HT1080 (cell line): Measurements from ENCODE around the gene OPCML. TPM values are rescaled to one million over a fixed set of nuclear protein-coding genes. Genes with fewer than 3 reads are reported as not detected.

Experiments
- DNase-seq: peaks from one replicate; pipeline ENCODE4 v3.0.0-alpha.2; 2015; ENCODE audit warnings: low read depth
- total RNA-seq: library from RNA; depleted of rRNA; stranded (reverse); fragments of >200 nt; shearing (Covaris generic); gene quantifications from 2 replicates; pipeline ENCODE4 v1.2.3, GENCODE V29; 2014

The OPCML gene
- total RNA-seq, 1 experiment from 2014 or later, result 0.13 TPM

DNA sequence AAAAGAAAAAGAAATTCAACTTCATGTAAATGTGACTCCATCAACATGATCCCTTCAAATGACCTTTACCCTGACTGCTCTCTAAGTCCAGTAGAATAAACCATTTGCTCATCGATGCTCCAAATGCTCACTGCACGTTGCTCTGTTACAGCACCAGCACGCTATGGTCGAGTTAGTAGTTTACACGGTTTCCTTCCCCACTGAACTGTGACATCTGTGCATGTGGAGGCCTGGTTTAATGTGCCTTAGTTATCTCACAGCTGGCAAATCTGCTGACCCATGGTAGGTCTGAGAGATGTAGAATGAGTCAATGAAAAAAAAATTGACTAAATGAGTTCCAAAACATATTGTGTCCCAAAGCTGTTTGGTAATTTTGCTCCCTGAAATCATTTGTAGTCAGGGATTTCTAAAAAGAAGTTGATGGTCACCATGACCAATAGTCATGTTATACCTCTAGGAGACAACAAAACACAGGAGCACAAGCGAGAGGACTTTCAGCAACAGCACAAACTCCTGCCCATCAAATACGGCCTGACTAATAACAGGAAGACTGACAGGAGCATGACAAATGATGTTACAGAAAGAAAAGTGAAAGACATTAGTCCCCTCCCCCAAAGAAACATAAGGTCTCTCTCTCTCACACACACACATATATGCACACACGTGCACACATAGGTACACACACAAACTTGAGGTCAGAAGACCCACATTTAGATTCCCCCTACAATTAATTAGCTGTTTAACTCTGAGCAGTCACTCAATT is 624.5 kb downstream of the OPCML start:
- DNase-seq, result no peak

DNA sequence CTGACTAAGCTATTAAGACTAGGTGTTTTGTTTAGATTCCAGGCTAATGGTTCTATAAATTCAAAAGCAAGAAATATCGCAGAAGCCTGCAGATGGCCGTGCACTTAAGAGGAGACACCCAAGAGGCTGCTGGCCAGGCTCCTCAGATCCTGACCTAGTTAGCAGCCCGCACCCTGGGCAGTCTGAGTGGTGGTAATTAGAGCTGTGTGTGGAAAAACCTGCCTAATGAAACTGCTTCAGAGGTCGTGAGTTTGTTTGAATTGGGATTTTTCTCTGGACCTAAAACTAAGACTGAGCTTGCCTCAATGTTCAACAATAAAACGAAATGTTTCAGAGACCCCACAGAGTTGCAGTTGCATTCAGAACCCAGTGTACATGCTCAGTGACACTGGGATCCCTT is 627.7 kb downstream of the OPCML start:
- no peak for DNase-seq

DNA sequence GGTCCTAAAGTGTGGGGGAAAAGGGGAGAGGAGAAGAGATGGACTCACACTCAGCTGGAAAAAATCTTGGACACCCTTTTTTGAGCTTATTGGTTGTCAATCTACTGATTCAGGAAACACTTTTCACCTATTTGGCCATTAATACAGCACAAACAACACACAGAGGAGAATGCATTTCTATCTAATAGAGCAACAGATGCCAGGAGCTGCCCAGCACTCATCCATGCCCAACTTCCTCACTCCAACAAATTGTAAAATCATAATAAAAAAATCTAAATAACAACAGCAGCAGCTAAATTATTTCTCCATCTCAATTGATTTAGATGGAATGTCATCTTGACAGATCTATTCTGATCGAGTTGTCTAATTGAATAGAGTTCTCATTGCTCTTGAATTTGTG is 628.2 kb downstream of the OPCML start:
- no peak for DNase-seq

DNA sequence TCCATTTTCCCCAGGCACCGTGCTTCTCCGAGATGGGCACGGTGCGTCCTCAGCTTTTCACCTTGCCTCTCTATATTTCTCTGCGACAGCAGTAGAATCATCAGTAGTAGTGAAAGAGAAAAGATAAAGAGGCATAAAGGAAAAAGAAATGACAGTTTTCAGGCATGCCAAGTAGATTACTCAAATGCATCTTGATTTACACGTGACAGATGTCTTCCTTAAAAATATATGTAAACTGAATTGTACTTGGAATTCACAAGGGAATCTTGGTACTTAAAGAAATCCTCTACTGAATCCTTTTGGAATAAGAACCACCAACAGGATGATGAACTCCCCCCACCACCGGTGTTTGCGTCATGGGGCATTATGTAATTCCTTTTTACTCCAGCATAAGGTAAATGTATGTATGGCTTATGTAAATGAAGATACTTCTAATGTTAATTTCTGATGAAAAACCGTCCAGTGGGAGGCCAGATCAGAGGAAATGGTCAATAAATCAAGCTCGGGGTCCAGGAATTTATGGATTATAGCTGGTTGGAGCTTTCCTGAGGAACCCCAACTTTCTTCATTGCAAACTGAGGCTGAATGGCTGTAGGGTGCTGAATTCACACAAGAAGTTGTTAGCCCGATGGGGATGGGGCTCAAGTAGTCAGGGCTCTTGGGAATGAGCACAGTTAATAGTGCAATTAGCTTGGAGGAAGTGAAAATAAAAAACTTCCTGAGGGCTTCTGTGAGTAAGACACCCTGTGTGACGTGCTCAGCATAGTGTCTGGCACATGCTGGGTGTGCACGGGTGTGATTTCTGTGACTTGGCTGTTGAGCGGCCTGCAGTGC is 630.4 kb downstream of the OPCML start:
- DNase-seq, result no peak

DNA sequence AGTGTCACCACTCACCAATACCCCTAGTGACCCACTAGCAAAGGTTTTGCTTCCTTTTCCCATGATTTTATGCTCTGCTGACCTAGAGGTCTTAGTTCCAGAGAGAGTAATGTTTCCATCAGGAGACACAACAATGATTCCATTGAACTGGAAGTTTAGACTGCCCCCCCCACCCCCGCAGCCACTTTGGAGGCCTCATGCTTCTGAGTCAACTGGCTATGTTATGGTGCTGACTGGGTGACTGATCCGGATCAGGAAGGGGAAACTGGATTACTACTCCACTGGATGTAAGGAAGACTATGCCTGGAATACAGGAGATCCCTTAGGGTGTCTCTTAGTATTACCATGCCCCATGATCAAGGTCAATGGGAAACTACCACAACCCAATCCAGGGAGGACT is 633.6 kb downstream of the OPCML start:
- peak; percentile 76 for DNase-seq

DNA sequence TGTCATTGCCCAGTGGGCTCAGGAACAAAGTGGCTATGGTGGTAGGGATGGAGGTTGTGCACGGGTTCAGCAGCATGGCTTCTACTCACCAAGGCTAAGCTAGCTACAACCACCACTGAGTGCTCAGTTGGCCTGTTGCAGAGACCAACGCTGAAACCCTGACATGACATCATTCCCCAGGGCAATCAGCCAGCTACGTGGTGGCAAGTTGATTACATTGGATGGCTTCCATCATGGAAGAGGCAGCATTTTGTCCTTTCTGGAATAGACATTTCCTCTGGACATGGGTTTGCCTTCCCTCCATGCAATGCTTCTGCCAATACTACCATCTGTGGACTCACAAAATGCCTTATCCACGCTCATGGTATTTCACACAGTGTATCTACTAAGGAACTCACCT is 634.3 kb downstream of the OPCML start:
- DNase-seq, result peak; percentile 57

DNA sequence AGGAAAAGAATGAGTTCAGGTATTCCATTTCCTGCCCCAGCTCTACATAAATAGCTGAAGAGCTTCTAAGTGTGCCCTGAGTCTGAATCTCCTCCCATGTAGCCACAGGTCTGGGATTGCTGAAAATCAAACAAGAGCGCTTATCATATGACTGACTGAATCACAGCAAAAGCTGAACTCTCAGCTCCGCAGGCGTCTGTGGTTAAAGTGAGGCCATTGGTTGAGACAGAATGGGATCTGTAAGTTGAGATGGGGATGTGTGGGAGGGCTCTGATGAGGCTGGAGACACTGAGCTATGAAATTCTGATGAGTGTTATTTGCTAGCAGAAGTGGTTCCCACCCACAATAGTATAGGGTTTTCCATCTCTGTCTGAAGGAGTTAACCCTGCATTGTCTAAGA is 637.0 kb downstream of the OPCML start:
- peak; percentile 90 for DNase-seq

DNA sequence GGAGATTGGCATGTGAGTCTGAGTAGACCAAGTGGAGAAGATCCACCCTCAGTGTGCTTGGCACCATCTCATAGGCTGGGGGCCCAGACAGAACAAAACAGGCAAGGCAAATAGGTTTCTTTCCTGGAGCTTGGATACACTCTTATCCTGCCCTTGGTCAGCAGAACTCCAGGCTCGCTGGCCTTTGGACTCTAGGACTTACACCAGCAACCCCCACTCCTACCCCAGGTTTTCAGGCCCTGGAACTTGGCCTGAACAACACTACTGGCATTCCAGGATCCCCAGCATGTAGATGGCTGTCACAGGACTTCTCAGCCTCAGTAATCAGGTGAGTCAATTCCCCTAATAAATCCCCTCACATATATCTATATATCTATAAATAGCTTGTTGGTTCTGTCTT is 637.7 kb downstream of the OPCML start:
- no peak for DNase-seq

DNA sequence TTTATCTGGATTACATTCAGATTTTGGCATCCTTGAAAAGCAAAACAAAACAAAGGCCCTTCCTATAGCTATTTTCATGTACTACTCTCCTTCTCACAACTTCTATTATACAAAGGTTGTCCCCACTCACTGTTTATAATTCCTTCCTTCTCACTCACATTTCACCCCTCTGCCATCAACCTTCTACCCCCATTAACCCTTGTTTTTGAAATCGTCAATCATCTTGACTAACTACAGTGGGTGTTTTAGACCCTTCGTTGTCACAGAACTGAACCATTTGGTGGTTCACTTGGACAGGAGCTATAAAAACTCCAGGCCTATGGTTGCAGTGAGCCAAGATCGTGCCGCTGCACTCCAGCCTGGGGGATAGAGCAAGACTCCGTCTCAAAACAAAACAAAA is 639.4 kb downstream of the OPCML start:
- DNase-seq, result no peak

DNA sequence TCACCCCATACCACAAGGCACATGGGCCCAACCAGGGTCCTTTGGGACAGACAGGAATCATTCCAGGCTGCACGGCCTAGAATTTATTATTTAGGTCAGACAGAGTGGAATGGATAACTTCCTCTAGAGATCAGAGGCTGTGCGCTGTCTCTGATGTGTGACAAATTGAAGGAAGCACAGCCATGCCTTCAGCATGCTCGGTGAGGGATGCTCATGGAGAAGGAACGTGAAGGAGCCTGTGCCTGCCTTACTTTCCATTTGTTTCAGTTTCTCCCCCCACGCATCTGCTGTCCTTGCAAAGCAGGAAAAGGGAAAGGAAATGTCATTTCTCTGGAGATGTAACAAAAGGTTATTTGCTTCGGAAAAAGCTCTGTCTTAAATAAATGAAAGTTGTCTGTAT is 644.1 kb downstream of the OPCML start:
- DNase-seq, result no peak

DNA sequence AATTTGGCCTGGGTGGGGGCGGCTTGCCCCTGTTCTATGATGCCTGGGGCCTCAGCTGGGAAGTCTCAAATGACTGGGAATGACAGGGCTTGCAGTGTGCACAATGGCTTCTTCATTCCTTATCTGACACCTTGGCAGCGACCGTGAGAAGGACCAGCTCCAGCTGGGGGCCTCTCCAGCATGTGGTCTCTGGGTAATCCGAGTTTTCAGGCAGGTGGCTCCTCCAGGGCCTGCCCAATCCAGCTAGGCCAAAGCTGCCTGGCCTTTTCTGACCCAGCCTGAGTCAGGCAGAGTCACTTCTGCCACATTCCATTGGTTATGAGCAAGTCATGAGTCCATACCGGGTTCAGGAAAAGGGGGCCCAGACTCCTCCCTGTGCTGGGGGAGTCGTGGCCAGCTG is 646.0 kb downstream of the OPCML start:
- peak; percentile 90 for DNase-seq

DNA sequence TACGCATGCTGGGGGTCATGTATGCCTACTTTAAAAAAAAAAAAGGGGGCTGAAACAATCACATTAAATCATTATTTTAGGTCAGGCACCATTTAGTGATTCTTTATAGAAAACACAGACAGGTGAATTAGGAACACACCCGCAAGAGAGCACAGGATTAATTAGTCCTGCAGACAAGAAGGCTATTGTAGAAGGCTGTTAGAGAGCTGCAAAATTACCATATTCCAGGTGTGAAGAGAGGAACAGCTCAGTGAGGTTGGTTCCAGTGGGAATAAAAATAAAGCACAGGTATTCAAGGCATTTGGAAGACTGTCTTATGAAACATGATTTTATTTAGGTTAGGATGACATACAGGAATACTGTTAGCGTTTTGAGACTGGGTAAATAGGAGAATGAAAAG is 649.1 kb downstream of the OPCML start:
- DNase-seq, result no peak

DNA sequence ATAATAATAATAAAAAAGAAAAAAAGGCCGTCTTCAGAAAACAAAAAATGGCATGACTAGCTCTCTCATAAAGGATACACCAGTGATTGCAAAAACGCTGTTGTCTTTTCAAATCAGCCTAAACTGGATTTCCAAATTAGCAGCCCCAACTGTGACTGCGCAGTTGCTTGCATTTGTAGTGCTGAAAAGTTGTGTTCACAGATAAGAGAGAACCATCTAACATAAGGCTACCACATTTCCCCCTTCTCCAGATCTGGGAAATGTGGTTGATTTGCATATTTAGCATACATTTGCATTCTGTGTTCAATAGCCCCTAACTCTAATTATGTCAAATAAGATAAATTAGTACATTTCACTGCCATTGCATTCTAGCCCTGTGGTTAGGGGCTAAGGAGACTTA is 650.7 kb downstream of the OPCML start:
- no peak for DNase-seq

DNA sequence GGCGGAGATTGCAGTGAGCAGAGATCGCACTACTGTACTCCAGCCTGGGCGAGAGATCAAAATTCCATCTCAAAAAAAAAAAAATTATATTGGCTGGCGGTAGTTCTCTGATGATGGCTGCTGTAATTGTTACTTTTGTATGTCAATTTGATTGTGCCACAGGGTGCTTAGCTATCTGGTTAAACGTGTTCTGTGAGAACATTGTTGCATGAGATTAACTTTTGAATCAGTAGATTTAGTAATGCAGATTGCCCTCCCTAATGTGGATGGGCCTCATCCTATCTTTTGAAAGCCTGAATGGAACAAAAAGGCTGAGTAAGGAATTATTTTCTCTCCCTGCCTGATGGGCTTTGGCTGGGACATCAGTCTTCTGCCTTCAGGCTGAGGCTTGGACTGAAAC is 654.2 kb downstream of the OPCML start:
- DNase-seq, result no peak

DNA sequence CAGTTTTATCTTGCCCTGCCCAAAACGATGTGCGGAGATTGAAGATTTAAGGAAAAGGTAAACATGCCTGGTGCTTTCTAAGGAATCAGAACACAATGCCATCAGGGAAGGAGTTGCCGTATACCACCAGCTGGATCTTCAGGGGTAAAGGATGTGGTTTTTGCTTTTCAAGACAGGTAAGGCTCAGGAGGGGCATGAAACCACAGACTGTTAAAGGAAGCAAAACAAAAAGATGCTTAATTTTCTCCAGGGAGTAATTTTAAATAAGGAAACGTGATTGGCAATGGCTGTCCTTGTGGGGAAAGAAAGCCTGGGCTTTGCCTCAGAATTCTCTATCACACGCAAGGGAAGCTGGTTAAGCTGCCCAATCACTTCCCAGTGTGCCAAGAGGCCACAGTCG is 655.6 kb downstream of the OPCML start:
- DNase-seq, result no peak

DNA sequence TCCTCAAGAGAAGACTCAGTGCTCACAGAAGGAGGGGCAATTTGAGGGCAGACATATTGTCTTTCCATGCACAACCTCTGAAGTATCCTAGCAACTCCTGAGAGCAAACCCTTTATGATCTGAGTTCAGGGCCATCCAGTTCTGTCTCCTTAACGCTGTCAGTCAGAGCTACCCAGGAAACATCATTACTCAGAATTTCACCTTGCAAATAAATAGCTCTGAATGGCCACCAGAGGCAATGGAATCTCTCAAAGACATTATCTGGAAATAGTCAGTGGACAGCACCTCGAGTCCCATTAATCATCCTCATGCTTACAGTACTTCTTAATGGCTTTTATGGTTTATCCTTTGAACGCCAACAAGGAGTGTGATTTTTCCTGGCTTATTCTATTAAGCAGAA is 656.1 kb downstream of the OPCML start:
- DNase-seq, result no peak

DNA sequence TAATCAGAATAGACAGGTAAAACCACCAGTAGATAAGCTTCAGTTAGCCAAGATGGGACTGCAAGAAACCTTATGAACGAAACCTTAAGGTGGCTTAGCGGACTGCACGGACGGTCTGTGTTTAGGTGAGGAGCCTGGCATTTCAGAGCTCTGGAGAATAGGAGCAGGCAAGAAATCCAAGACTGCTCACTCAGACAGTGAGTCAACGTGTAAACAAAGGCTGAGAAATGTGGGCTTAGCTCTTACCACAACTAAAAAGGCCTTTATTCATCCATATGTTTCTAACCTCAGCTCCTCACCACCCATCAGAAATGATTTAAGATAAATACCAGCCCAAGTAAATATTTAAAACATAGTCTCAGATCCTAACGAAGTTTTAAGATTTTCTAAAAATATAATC is 657.7 kb downstream of the OPCML start:
- DNase-seq, result peak; percentile 94

DNA sequence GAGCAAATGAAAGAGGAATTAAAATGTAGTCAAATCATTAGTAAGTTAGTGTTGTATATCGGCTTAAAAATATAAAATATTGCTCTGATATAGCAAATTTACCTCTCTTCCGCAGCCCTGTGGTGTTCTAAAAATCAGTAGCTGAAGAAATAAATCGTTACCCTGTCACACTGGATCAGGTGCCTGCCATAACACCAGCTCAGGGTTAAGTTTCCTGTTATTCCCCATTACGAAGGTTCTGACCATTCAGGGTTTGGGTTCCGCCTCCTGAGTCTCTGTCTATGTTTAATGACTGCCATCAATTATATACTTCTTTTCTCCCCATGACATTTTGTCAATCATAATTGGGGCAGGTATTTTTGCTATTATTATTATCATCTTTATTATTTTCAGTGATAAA is 658.5 kb downstream of the OPCML start:
- DNase-seq, result no peak

DNA sequence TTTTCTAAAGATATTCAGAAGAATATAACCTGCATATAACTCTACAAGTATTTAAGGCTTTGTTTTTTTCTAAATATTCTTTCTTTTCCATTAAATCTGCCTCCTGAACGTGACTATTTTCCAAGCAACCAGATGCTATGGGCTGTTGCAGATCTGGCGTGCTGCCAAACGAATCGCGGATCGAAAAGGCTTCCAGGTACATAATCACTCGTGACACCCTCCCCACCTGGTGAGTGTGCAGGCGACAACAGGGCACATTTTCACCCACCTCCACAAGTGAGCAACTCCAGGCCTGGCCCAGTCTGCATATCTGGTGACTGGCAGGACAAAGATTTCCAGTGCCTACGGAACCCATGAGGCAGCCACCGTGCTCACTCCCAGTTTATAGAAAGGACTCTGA is 660.1 kb downstream of the OPCML start:
- no peak for DNase-seq

DNA sequence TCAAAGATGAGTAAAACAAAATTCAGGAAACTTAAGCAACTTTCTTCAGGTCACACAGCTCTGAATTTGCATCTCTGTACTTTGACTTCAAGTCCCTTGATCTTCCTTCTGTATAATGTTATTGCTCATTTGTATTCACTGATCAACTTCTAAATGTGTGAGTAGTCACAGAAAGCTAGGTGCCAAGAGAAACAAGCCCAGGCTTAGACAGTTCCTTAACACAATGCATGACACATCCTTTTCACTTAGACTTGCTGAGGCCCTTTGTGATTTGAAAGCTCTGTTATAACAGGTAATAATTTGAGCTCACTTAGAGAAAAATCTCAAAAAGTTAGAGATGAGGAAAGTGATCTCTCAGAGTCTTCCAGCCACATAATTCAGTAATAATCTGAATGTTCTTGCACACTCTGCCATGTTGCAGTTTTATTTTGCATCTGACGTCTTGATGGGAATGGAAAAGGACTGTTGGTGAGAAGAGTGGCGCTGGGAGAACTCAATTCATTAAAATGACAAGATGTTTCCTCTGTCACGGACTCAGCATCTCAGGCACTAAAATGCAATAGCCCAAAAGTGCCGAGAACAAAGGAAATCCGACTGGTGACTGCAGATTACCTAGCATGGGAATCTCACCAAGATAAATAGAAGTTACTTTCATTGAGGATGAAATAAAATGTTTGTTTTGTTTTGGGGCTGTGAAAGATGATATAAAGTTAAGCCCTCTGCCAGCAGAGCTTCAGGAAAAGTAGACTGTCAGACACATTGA is 665.3 kb downstream of the OPCML start:
- peak; percentile 59 for DNase-seq

DNA sequence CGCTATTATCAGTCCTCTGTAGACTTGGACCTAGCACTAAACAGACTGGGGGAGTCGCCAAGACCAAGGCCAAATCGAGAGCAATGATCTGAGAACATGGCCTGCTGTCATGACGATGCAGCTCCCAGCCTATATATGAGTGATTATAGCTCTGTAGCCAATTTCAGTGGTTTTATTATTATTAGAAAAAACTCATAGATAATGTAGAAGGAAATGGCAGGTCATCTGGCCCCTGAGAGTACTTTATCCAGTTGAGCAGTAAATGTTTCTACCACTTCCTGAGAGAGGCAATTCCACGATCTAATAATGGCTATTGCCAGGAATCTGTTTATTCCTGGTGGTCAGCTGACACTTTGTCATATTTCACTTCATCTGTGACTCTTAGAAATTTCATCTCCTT is 666.7 kb downstream of the OPCML start:
- DNase-seq, result no peak
